Activated CD4-positive, alpha-beta T cell treated with anti-CD3 and anti-CD28 coated beads, Interleukin-2, amount 50 U/mL, for 16 hours (primary cell): Measurements from ENCODE around the gene ADORA3.

ENCODE experiments used
- DNase-seq: peaks from one replicate; pipeline ENCODE4 v3.0.0-alpha.2; 2020

Gene ADORA3

GRCh38 chr1:111474106-111474505 is 29.3 kb downstream of the ADORA3 start:
- DNase-seq: no peak

- no peak for DNase-seq
Measured at GRCh38 chr1:111471538-111471937, 31.9 kb downstream of the ADORA3 start.

- DNase-seq: peak; percentile 83
Measured at GRCh38 chr1:111471012-111471411, 32.4 kb downstream of the ADORA3 start.

GRCh38 chr1:111470596-111470995 is 32.8 kb downstream of the ADORA3 start:
- DNase-seq: no peak

GRCh38 chr1:111469539-111469938 is 33.9 kb downstream of the ADORA3 start:
- no peak for DNase-seq

- no peak for DNase-seq
Measured at GRCh38 chr1:111468717-111469100, 34.7 kb downstream of the ADORA3 start.

- DNase-seq: no peak
Measured at GRCh38 chr1:111467865-111468716, 35.3 kb downstream of the ADORA3 start.

- no peak for DNase-seq
Measured at GRCh38 chr1:111466480-111466879, 37.0 kb downstream of the ADORA3 start.

GRCh38 chr1:111465754-111466153 is 37.7 kb downstream of the ADORA3 start:
- no peak for DNase-seq

- DNase-seq: no peak
Measured at GRCh38 chr1:111463029-111463683, 40.3 kb downstream of the ADORA3 start.

GRCh38 chr1:111462370-111463028 is 40.9 kb downstream of the ADORA3 start:
- no peak for DNase-seq

- no peak for DNase-seq
Measured at GRCh38 chr1:111461765-111462164, 41.7 kb downstream of the ADORA3 start.

GRCh38 chr1:111455642-111456031 is 47.8 kb downstream of the ADORA3 start:
- DNase-seq: no peak

GRCh38 chr1:111454859-111455641 is 48.4 kb downstream of the ADORA3 start:
- peak; percentile 60 for DNase-seq

GRCh38 chr1:111453706-111454105 is 49.7 kb downstream of the ADORA3 start:
- no peak for DNase-seq

GRCh38 chr1:111452581-111452980 is 50.9 kb downstream of the ADORA3 start:
- no peak for DNase-seq

- no peak for DNase-seq
Measured at GRCh38 chr1:111450185-111450584, 53.2 kb downstream of the ADORA3 start.

- DNase-seq: no peak
Measured at GRCh38 chr1:111449703-111450017, 53.8 kb downstream of the ADORA3 start.
